ENCODE measurements around the gene TMEM232.
"Not testable (repeated sequence)": the region's sequence is repeated elsewhere in the genome, so short reads cannot be mapped to it uniquely, and the experiment has no call there.

TMEM232 gene

DNA sequence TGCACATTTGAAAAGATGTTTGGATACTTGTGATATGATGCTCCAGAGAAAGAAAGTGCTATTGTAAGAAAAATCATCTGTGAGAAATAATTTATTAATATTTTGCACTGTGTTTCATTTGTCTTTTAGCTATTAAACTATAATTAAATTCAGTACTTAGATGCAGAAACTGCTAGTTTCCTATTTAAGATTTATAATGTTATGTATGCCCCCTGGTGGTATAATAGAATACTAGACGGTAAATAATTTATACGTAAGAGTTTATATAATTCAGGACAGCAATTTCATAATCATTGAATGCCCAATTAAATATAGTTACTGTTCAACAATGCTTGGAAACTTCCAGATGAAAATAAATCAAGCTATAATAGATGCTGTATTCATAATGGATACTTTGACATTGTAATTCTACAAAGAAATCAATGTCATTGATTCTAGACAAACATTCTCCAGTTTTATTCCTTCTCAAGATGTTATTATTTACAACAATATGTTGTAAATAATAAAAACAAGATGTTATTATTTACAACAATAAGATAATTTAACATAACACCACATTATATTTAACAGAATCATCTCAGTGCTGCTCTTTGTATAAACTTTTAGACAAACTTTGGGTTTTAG, 101.0 kb downstream of the TMEM232 start:
- DNase-seq (ENCODE audit: low read depth), result no peak

DNA sequence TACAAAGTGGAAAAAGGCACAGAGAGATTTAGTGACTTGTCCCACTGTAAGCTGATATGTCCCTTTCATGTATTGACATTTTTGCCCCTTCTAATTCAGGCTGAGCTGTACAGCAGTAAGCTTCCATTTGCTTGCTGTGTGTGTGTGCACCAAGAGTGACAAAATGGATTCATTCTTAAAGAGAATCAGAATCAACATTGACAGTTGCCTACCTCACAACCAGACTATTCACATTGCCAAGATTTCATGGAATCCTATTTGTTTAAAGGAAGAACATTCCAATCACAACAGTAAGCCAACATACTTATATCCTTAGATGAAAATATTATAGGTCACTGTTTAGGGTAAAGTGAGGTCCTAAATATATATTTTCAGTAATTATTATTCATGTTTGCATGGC, 102.6 kb downstream of the TMEM232 start:
- no peak for DNase-seq (ENCODE audit: low read depth)

DNA sequence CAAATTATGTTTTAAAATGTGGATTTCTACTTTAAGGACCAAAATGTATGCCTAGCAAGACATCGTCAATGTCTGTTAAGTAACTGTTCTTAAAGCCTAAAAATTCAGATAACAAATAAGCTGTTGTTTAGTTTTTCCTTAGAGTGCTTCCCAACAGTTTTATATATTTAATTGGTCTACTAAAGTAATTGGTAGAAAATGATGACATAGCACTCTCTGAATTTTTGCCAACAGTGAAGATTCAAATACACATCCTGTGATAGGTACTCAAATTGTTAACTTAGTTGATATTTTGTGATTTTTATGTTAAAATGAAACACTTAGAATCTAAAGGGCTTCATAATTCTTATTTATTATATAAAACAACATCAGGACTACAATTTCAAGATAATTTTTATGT, 107.5 kb downstream of the TMEM232 start:
- DNase-seq (ENCODE audit: low read depth), result no peak

DNA sequence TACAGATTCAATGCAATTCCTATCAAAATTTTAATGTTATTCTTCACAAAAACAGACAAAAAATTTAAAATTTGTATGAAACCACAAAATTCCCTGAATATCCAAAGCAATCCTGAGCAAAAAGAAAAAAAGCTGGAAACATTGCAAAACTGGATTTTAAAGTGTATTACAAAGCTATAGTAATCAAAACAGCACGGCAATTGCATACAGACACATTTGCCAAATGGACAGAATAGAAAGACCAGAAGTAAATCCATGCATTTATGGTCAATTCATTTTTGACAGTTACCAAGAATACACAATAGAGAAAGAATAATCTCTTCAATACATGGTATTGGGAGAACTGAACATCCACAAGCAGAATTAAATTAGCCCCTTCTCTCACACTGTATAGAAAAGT, 110.5 kb downstream of the TMEM232 start:
- no peak for DNase-seq (ENCODE audit: low read depth)

DNA sequence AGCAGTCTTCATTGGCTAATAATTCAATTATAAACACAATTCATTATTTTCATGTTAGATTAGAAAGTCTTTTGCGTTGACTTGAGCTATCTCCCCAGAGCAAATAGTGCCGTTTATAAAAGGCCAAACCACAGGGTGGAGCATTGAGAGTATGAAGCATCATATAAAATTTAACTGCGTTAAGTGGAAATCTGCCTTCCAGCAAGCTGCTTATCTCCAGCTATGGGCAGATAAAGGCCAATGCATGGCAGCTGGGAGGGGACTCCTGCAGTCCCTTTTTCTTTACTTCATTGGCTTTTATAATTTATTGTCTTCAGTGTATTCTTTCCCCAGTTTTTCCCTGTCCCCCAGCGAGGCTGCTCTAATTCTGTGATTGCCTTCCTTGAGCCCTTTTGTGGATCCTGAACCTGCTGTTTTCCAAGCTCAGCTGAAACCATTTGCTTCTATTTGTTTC, 113.7 kb downstream of the TMEM232 start:
- no peak for DNase-seq (ENCODE audit: low read depth)

DNA sequence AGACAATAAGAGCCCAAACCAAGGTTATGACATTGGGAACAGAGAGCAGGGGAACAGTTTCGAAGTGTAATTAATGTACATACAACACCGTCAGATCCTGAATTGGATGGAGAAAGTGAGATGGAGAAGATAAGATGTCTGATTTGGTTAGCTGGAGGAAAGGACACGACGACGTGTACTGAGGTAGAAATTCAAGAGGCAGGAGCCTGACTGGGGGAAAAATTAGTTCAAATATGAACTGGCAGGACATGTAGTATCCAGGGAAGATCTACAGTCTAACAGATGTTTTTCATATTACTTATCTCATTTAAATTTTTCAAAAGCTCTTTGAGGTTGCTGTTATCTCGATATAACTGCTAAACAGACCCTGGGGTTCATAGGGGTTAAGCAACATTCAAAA, 114.7 kb downstream of the TMEM232 start:
- DNase-seq (ENCODE audit: low read depth), result no peak

DNA sequence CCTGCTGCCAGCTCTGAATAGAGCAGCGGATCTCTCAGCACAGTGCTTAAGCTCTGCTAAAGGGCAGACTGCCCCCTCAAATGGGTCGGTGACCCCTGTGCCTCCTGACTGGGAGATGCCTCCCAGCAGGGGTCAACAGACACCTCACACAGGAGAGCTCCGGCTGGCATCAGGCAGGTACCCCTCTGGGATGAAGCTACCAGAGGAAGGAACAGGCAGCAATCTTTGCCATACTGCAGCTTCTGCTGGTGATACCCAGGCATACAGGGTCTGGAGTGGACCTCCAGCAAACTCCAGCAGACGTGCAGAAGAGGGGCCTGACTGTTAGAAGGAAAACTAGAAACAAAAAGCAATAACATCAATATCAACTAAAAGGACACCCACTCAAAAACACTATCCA, 131.6 kb downstream of the TMEM232 start:
- DNase-seq (ENCODE audit: low read depth), result no peak

DNA sequence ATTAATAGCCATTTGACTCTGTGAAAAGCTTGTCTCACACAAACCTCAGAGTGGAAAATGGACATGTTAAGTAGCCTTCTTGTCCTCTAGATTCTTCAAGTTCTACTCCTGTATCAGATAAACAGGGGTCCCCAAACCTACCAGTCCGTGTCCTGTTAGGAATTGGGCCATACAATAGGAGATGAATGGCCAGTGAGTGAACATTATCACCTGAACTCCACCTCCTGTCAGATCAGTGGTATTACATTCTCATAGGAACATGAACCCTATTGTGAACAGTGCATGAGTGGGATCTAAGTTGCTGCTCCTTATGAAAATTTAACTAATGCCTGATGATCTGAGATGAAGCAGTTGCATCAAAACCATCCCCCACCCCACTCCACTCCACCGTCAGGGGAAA, 136.3 kb downstream of the TMEM232 start:
- no peak for DNase-seq (ENCODE audit: low read depth)

DNA sequence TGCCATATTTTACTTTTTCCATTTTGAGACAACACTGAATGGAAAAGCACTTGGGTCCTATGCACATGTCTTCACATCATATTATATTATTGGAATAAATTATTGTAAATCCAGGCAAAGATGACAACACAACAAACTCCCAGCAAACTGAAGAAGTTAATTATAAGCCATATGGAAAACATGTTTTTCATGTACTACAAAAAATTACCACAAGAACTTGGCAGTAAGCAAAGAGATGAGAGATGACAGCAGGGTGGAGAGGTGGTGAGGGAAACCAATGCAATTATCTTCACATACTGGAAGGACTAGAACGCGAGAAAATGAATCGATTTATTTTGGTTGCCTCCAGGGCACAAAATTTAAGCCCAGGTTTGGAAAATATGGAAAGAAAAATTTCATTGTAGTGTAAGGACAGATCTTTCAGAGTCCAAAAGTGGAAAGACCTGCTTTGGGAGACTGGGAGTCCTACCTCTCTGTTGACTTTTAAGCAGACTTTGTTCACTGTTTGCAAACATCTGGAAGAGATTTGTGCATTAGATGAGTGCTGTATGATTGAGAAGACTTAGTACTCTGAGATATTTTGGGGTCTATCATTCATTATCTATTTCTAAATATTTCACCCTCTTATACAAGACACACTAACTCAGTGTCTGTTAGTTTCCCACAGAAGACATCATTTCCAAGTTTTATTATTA, 138.0 kb downstream of the TMEM232 start:
- DNase-seq (ENCODE audit: low read depth), result no peak

DNA sequence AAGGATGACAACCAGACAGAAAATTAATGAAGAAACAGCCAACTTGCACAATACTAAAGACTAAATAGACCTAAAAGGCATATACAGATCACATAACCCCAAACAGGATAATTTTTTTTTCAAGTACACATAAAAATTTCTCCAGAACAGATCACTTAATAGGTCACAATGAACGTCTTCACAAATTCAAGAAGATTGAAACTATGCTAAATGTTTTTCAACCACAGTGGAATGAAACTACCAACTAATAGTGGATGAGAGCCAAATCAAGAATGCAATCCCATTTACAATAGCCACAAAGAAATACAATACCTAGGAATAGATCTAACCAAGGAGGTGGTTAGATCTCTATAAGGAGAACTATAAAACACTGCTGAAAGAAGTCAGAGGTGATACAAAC, 145.8 kb downstream of the TMEM232 start:
- no peak for DNase-seq (ENCODE audit: low read depth)

DNA sequence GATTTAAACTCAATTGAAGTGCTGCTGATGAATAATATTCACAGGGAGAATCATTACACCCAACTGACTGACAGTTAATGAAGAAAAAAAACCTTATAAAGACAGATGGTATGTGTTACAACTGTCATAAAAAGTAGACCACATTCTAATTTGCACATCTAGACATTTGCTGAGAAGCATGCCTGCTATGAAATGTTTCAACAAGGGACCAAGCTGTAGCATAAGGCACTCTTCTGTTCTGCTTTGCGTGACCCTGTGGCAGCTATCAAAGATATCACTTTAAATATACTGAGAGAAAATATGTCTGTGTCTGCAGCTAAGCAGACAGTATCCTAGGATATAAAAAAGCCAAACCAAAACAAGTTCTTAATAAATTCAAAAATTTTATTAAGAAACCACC, 153.7 kb downstream of the TMEM232 start:
- DNase-seq (ENCODE audit: low read depth), result no peak

DNA sequence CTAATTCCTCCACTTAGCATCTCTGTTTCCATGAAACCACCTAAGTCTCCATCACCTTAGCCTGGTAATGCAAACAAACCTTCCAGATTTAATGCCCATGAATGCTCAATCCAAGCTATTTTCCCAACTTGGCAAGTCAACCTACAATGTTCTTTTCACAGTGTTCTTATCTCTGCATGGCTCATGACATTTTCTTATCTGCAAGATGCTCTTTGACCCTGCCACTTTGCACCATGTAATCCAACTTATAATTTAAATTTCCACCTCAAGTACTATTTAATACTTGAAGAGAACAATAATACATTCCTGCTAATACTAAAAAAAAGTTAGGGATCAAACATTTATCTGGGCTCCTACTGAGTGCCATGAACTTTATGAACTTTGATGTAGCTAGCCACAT, 164.3 kb downstream of the TMEM232 start:
- DNase-seq (ENCODE audit: low read depth), result no peak

DNA sequence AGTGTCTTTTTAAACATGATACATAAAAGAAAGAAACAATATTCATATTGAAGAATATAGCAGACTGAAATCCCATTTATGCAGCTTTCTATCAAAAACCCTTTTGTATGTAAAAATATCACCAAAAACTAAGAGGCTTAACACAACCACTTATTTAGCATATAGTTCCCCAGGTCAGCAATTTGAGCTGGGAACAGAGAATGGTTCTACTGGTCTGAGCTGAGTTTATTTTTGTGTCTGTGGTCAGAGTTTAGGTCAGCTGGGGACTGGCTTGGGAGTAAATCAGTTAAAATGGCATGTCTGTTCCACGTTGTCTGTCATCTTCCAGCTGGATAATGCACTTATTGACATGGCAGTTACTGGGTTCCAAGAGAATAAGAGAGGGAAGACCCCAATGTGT, 165.0 kb downstream of the TMEM232 start:
- no peak for DNase-seq (ENCODE audit: low read depth)

DNA sequence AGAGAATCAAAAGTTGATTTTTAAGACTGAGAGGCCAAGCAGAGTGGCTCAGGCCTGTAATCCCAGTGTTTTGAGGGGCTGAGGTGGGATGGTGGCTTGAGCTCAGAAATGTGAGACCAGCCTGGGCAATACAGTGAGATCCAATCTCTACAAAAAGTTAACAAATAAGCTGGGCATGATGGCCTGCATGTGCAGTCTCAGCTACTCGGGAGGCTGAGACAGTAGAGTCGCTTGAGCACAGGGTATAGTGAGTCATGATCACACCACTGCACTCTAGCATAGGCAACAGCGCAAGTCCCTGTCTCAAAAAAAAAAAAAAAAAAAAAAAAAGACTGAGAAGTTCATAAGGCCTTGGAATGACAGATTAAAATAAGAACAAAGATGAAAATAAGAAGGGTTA, 177.2 kb downstream of the TMEM232 start:
- DNase-seq (ENCODE audit: low read depth), result no peak

DNA sequence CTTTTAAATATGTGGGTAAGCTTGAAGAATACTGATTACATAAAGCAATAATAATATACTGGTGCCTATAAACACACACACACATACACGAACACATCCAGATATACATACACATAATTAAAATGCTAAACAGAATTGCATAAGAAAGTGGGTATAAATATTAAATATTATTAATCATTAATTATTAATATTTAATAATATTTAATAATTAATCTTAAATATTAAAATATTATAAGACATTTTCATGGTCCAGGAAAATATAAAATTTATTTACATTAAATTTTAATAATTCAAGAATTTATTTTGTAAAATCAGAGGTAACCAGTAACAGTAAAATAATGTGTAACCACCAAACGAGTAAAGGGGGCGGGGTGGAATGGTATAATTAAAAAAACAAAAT, 178.3 kb downstream of the TMEM232 start:
- no peak for DNase-seq (ENCODE audit: low read depth)

DNA sequence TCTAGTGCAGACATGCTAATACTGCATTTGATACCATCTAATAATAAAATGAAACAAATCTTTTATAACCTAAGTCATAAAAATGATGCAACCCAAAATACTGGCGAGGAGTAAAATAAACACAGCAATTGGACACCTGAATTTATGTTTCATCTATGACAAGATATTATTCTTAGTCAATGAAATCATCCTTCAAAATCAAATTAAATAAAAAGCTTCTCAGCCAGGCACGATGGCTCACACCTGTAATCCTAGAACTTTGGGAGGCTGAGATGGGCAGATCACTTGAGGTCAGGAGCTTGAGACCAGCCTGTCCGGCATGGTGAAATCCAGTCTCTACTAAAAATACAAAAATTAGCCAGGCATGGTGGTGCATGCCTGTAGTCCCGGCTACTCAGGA, 179.0 kb downstream of the TMEM232 start:
- DNase-seq (ENCODE audit: low read depth), result no peak

DNA sequence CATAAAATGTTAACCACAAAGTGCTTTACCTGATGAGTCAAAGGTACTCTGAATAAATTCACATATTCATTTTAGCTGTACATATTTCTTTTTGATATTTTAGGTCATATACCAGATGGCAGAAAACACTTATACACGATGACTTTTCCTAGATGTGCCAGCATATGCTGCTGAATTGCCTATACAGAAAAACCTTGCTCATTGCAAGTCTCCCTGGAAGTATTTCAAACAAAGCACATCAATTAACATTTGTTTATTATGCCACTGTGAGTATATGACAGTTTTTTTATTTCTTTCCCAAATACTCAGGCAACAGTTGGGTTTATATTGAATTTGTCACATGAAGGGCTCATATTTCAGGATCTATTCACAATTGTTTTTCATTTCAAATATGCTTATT, 180.8 kb downstream of the TMEM232 start:
- no peak for DNase-seq (ENCODE audit: low read depth)

DNA sequence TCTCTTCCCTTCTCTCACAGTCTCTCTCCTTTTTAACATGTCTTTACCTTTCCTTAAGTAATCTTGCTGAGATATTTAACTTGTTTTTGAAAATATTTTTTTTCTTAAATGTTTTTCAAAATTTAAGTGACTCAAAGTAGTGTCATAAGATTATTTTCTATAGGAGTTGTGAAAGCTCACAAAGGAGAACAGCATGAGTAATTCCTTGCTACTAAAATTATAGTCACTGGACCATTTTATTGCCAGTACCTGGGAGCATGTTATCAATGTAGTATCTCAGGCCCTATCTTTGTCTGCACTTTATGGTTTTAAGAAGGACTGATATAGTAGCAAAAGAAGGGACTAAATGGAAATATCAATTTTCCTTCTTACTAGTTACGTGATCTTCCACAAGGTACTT, 181.9 kb downstream of the TMEM232 start:
- no peak for DNase-seq (ENCODE audit: low read depth)

DNA sequence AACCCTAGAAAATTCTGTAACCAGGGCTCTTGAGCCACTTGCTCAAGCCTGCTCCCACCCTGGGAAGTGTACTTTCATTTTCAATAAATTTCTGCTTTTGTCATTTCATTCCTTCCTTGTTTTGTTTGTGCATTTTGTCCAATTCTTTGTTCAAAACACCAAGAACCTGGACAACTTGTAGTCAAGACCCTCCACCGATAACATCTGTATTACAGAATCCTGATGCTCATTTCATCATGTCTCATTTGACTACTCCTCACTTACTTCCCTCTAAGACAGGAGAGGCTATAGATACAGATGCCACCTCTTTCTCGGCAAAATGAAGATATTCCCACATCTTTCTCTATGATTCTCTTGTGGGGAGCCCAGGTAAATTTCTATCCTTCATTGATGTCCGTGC, 183.5 kb downstream of the TMEM232 start:
- no peak for DNase-seq (ENCODE audit: low read depth)

DNA sequence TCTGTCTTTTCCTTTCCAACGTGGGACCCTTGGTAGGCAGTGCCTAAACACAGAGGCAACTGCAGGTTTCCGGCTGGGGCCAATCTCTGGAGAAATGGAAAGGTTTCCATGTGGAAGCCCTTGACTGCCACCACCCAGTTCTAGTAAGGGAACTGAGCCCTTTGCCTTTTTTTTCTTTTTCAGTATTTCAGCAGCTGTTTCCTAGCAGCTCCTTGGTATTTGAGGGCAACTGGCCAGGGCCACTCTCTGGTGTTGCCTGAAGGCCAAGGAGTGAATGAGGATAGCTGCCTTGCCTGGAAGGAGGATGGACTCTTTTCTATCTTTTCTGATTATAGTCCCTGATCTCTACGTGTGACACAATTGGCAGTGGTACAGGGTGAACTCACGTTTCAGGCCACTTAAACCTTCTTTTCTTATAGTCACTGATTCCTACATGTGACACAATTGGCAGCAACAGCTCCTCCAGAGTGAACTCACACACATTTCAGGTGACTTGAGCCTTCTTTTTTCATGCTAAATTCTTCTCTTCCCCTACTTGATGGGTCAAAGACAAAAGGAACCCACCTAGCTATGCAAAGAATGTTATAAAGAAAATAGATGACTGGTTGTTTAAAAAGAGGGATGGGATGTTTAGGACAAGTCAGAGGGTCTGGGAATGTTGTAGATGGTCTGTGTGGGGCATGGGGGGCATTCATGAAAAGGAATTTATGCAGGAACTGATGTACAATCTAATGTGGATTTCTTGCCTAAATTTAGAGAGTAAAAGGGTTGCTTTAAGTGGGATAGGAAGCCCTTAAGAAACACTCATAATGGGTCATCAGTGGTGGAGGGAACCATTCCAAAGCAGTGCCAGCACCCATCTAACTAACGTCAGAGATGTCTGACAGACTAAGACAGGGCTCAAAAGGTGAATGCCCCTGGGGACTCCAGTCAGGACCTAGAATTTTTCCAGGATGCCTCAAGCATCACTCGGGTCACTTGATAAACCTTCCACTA, 190.1 kb downstream of the TMEM232 start:
- DNase-seq (ENCODE audit: low read depth), result no peak

DNA sequence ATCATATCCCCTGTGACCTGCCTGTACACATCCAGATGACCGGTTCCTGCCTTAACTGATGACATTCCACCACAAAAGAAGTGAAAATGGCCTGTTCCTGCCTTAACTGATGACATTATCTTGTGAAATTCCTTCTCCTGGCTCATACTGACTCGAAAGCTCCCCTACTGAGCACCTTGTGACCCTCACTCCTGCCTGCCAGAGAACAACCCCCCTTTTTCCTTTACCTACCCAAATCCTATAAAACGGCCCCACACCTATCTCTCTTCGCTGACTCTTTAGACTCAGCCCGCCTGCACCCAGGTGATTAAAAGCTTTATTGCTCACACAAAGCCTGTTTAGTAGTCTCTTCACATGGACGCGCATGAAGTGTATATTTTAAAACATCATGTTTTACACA, 191.3 kb downstream of the TMEM232 start:
- DNase-seq (ENCODE audit: low read depth), result not testable (repeated sequence)

DNA sequence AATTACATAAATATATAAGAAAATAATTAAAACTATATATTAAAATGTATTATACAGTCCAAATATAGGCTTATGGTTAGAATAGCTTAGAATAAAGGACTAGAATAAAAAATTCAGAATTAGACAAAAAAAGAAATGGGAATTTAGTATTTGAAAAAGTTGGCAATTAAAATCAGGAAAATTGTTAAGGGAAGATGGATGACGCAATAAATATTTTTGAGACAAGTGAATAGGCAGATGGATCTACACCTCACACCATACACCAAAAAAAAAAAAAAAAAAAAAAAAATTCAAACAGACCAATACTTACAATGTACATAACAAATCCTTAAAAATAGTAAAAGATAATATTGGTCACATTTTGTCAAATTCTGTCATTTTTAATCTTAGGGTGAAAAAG, 200.7 kb downstream of the TMEM232 start:
- no peak for DNase-seq (ENCODE audit: low read depth)

DNA sequence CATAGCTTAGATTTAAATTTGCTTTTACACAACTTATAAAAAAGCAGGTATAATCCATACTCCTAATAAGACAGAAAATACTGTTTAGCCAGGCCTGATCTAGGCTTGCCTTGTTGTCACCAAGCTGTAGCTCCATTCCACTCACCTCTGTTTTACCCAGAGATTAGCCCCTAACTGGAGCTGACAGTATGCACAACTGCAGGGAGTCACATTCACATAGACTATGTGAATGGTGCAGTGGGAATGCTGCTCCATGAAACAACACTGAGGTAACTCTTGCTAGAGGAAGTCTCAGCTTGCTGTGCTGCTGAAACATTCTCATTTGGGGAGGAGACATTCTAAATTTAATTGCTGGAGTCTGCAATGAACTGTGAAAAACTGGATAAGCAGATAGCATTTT, 209.1 kb downstream of the TMEM232 start:
- no peak for DNase-seq (ENCODE audit: low read depth)
